GM19240 (cell line): ENCODE data around the gene PROS1.
"Not testable (repeated sequence)": the region's sequence is repeated elsewhere in the genome, so short reads cannot be mapped to it uniquely, and the experiment has no call there.

Experiments
- DNase-seq: peaks from one replicate; pipeline ENCODE4 v3.0.0; 2011; ENCODE audit warnings: low spot score; ENCODE audit not compliant: insufficient read length

Gene PROS1

GRCh38 chr3:93878250-93879017 is 95.3 kb downstream of the PROS1 start:
- not testable (repeated sequence) for DNase-seq

- not testable (repeated sequence) for DNase-seq
Observed at GRCh38 chr3:93877427-93877826, 96.3 kb downstream of the PROS1 start.

GRCh38 chr3:93873412-93873811 is 100.3 kb downstream of the PROS1 start:
- DNase-seq, result not testable (repeated sequence)

- DNase-seq, result no peak
Observed at GRCh38 chr3:93867425-93867824, 106.3 kb downstream of the PROS1 start.

- no peak for DNase-seq
Observed at GRCh38 chr3:93861017-93861416, 112.7 kb downstream of the PROS1 start.

GRCh38 chr3:93855401-93855800 is 118.3 kb downstream of the PROS1 start:
- no peak for DNase-seq

- DNase-seq, result not testable (repeated sequence)
Observed at GRCh38 chr3:93852228-93852627, 121.5 kb downstream of the PROS1 start.

- DNase-seq, result no peak
Observed at GRCh38 chr3:93843981-93844380, 129.7 kb downstream of the PROS1 start.

GRCh38 chr3:93839193-93839592 is 134.5 kb downstream of the PROS1 start:
- DNase-seq, result not testable (repeated sequence)
